ENCODE results near the gene CCDC92.

Gene CCDC92

DNA sequence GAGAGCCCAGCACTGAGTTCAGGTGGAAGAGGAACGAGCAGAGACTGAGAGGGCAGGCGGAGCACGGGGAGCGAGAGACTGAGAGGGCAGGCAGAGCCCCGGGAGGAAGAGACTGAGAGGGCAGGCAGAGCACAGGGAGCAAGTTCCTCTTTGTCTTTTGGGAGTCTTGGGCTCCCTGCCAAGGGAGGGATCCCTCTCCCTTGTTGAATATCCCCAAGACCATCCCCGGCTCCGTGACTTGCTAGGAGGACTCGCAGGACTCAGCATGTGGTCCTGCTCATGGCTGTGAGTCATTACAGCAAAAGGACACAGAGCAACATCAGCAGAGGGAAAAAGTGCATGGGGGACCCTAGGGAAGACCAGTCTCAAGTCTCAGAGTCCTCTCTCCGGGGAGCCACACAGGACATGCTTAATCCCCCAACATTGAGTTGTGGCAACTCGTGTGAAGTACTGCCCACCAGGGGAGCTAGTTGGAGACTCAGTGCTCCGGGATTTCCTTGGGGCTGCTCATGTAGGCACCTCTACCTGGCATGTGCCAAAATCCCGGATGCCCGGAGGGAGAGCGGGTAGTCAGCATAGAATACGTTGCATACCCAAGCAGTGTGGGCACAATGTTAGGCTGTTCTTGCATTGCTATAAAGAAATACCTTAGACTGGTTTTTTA is 81.0 kb downstream of the CCDC92 start:
- no peak for DNase-seq (ENCODE audit: low read depth in 4 of 4, low spot score in 1 of 4)

DNA sequence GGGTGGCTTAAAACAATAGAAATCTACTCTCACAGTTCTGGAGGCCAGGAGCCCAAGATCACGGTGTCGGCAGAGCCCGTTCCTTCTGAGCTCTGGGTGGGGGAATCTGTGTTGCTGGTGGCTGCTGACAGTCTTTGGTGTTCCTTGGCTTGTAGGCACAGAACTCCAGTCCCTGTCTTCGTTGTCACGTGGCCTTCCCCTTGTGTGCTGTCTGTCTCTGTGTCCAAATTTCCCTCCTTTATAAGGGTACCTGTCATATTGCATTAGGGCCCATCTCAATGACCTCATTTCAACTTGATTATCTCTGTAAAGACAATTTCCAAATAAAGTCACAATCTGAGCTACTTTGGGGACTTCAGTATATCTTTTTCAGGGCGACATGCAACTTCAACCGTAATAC is 81.6 kb downstream of the CCDC92 start:
- no peak for DNase-seq (ENCODE audit: low read depth in 4 of 4, low spot score in 1 of 4)

DNA sequence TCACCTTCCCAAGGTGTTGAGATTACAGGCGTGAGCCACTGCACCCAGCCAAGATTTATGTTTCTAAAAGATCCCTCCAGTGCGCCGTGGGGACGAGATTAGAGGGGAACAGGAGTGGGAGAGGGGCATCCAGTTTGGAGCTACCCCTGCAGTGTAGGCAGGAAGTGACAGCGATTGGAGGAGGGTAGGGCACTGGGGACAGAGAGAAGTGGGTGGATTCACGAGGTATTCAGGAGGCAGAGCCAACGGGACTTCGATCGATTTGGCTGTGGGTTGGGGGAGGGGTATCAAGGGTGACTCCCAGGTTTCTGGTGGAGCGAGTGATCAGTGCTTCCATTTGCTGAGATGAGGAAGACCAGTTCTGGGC is 82.1 kb downstream of the CCDC92 start:
- DNase-seq (ENCODE audit: low read depth in 4 of 4, low spot score in 1 of 4) = no peak

DNA sequence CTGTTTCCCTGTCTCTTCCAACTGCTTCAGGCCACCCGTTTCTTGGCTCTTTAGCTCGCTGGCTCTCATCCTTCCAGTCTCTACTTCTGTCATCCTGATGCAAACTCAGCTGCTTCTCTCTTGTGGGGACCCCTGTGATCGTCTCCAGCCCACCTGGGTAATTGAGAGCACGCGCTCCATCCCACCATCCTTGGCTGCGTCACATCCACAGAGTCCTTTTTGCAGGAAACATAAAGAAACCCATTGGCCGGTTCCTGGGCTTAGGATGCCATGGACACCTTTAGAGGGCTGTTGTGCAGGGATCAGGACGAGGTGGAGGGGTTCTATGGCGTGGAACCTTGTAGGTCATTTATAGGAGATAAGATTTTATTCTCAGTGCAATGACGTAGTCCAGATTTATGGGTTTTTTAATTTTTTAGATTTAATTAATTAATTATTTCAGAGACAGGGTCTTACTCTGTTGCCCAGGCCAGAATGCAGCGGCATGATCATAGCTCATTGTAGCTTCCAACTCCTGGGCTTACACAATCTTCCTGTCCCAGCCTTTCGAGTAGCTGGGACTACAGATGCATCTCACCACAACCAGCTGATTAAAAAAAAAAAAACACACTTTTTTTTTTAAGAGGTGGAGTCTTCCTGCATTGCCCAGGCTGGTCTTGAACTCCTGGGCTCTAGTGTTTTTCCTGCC is 82.6 kb downstream of the CCDC92 start:
- no peak for DNase-seq (ENCODE audit: low read depth in 4 of 4, low spot score in 1 of 4)

DNA sequence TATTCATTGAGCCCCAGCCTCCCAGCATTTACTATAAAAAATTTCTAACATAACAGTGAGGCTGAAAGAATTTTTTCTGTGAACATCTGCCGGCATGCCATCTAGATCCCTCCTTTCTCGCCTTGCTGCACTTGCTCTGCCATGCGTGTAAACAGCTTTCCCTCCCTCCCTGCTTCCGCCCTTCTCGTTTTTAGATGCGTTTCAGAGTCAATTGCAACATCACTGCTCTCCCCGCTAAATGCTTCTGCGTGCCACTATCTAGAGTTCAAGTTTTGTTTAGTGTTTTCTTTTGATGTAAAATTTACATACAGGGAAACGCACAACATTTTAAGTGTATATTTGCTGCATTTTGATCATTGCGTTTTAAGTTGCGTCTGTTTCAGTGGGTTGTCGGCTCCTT is 83.6 kb downstream of the CCDC92 start:
- DNase-seq (ENCODE audit: low read depth in 4 of 4, low spot score in 1 of 4) = no peak

DNA sequence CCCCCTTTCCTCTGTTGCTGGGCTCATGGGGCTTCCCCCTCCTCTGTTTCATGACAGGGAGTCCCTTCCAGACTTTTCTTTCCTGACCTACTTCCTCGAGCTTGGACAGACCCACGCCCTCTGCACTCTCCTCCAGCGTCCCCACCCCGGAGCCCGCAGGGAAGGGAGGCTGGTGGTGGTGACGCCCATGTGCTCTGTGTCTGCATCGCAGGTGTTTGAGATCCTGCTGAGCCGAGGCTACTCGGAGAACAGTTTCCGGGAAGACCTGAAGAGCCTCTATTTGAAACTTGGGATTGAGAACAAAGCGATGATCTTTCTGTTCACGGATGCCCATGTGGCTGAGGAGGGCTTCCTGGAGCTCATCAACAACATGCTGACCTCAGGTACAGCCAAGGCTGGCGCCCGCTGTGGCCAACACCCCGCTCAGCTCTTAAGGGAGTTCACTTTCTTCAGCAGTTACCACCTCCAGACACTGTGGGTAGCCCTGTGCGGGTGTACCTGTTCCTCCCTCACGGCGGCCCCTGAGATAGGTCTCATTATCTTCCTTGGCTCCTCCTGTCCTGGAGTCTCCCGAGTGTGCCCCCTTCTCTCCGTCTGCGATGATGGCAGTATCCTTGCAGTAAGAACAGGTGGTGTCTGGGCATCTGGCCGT is 85.6 kb downstream of the CCDC92 start:
- DNase-seq (ENCODE audit: low read depth in 4 of 4, low spot score in 1 of 4) = no peak

DNA sequence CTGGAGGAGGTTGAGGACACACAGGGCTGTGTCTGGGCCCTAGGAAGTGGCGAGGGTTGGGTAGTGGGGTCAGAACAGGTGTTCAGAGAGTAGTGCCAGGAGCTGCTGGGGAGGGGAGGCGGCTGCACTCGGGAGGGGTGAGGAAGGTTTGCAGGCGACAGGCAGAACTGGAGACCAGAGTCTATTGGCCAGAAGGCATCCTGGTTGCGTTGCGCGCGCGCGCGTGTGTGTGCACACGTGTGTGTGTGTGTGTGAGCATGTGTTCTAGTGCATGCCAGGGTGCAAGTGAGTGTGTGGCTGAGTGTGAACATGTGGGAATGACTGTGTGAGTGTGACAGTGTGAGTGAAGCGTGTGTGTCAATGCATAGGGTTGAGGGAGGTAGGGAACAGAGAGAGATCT is 86.4 kb downstream of the CCDC92 start:
- no peak for DNase-seq (ENCODE audit: low read depth in 4 of 4, low spot score in 1 of 4)
